ENCODE measurements around the gene S100A10. TPM values are rescaled to one million over a fixed set of nuclear protein-coding genes. Genes with fewer than 3 reads are reported as not detected.

S100A10 gene
- total and polyA plus RNA-seq, 2 donors from 2014 or later: 467 to 500 TPM

GRCh38 chr1:152015766-152016165, 22.1 kb upstream of the S100A10 start:
- H3K9ac ChIP-seq (ENCODE audit: low read length in 3 of 3): no peak overlapping the region
- no peak overlapping the region for H3K4me3 ChIP-seq (ENCODE audit: low read length in 3 of 3)
- DNase-seq: no peak
- H3K27me3 ChIP-seq (ENCODE audit: control insufficient read depth, insufficient read depth, low read length): no peaks in the 10 kb centered on the region
- H3K4me1 ChIP-seq (ENCODE audit: control insufficient read depth in 2 of 3, insufficient read depth in 2 of 3, low read depth in 1 of 3, low read length in 3 of 3): no peaks in the 10 kb centered on the region
- FAIRE-seq: no peak
- H3K27ac ChIP-seq (ENCODE audit: low read depth in 2 of 2, low read length in 2 of 2): no peak overlapping the region
- no peaks in the 10 kb centered on the region for H3K9me3 ChIP-seq (ENCODE audit: control insufficient read depth in 2 of 3, insufficient read depth in 1 of 3, low read length in 3 of 3)
- intact Hi-C loops (cut with DNase I): no loop called here
- no peaks in the 10 kb centered on the region for H3K36me3 ChIP-seq (ENCODE audit: control insufficient read depth in 2 of 3, insufficient read depth in 3 of 3, low read length in 3 of 3)
- no peak for TF ChIP-seq CTCF (IDR thresholded peaks at IDR 0.05; ENCODE audit: borderline replicate concordance, extremely low read depth, insufficient read depth)

- intact Hi-C loops (cut with DNase I): no loop called here
- no peak for TF ChIP-seq CTCF (IDR thresholded peaks at IDR 0.05; ENCODE audit: borderline replicate concordance, extremely low read depth, insufficient read depth)
- Histone ChIP-seq H3K4me1 (ENCODE audit: control insufficient read depth in 2 of 3, insufficient read depth in 2 of 3, low read depth in 1 of 3, low read length in 3 of 3) (no peaks in the 10 kb centered on the region), H3K27me3 (ENCODE audit: control insufficient read depth, insufficient read depth, low read length) (no peaks in the 10 kb centered on the region), H3K4me3 (ENCODE audit: low read length in 3 of 3) (no peak overlapping the region), H3K27ac (ENCODE audit: low read depth in 2 of 2, low read length in 2 of 2) (no peak overlapping the region), H3K9ac (ENCODE audit: low read length in 3 of 3) (no peak overlapping the region), H3K9me3 (ENCODE audit: control insufficient read depth in 2 of 3, insufficient read depth in 1 of 3, low read length in 3 of 3) (no peaks in the 10 kb centered on the region), H3K36me3 (ENCODE audit: control insufficient read depth in 2 of 3, insufficient read depth in 3 of 3, low read length in 3 of 3) (no peaks in the 10 kb centered on the region)
- FAIRE-seq (no peak), DNase-seq (no peak)
These were observed 21.3 kb upstream of the S100A10 start for GRCh38 chr1:152014943-152015342.

- Histone ChIP-seq H3K27ac (ENCODE audit: low read depth in 2 of 2, low read length in 2 of 2) (no peak overlapping the region), H3K4me3 (ENCODE audit: low read length in 3 of 3) (no peak overlapping the region), H3K9ac (ENCODE audit: low read length in 3 of 3) (no peak overlapping the region), H3K27me3 (ENCODE audit: control insufficient read depth, insufficient read depth, low read length) (no peaks in the 10 kb centered on the region), H3K9me3 (ENCODE audit: control insufficient read depth in 2 of 3, insufficient read depth in 1 of 3, low read length in 3 of 3) (no peaks in the 10 kb centered on the region), H3K4me1 (ENCODE audit: control insufficient read depth in 2 of 3, insufficient read depth in 2 of 3, low read depth in 1 of 3, low read length in 3 of 3) (no peaks in the 10 kb centered on the region), H3K36me3 (ENCODE audit: control insufficient read depth in 2 of 3, insufficient read depth in 3 of 3, low read length in 3 of 3) (no peaks in the 10 kb centered on the region)
- no peak for FAIRE-seq
- DNase-seq: peak in 3 of 5 donors; percentile 21 to 53 (median 39)
- TF ChIP-seq CTCF (IDR thresholded peaks at IDR 0.05; ENCODE audit: borderline replicate concordance, extremely low read depth, insufficient read depth): peak; percentile 55
- intact Hi-C loops (cut with DNase I): no loop called here
These were observed 20.1 kb upstream of the S100A10 start for GRCh38 chr1:152013664-152014237.

- H3K27ac ChIP-seq (ENCODE audit: low read depth in 2 of 2, low read length in 2 of 2): no peak overlapping the region
- H3K9me3 ChIP-seq (ENCODE audit: control insufficient read depth in 2 of 3, insufficient read depth in 1 of 3, low read length in 3 of 3): no peaks in the 10 kb centered on the region
- TF ChIP-seq CTCF (IDR thresholded peaks at IDR 0.05; ENCODE audit: borderline replicate concordance, extremely low read depth, insufficient read depth): no peak
- no peak overlapping the region for H3K4me3 ChIP-seq (ENCODE audit: low read length in 3 of 3)
- no peaks in the 10 kb centered on the region for H3K4me1 ChIP-seq (ENCODE audit: control insufficient read depth in 2 of 3, insufficient read depth in 2 of 3, low read depth in 1 of 3, low read length in 3 of 3)
- DNase-seq (no peak), FAIRE-seq (no peak)
- H3K9ac ChIP-seq (ENCODE audit: low read length in 3 of 3): no peak overlapping the region
- H3K36me3 ChIP-seq (ENCODE audit: control insufficient read depth in 2 of 3, insufficient read depth in 3 of 3, low read length in 3 of 3): no peaks in the 10 kb centered on the region
- intact Hi-C loops (cut with DNase I): no loop called here
- no peaks in the 10 kb centered on the region for H3K27me3 ChIP-seq (ENCODE audit: control insufficient read depth, insufficient read depth, low read length)
These were observed 16.0 kb upstream of the S100A10 start for GRCh38 chr1:152009691-152010090.

Measured in kidney (tissue), 14 donors.